ENCODE data around the gene KIAA1217. TPM values are rescaled to one million over a fixed set of nuclear protein-coding genes. Genes with fewer than 3 reads are reported as not detected.
"Not testable (repeated sequence)": the region's sequence is repeated elsewhere in the genome, so short reads cannot be mapped to it uniquely, and the experiment has no call there.

KIAA1217 gene
- total RNA-seq, 1 donor from 2014 or later, result 4.1 TPM

DNA sequence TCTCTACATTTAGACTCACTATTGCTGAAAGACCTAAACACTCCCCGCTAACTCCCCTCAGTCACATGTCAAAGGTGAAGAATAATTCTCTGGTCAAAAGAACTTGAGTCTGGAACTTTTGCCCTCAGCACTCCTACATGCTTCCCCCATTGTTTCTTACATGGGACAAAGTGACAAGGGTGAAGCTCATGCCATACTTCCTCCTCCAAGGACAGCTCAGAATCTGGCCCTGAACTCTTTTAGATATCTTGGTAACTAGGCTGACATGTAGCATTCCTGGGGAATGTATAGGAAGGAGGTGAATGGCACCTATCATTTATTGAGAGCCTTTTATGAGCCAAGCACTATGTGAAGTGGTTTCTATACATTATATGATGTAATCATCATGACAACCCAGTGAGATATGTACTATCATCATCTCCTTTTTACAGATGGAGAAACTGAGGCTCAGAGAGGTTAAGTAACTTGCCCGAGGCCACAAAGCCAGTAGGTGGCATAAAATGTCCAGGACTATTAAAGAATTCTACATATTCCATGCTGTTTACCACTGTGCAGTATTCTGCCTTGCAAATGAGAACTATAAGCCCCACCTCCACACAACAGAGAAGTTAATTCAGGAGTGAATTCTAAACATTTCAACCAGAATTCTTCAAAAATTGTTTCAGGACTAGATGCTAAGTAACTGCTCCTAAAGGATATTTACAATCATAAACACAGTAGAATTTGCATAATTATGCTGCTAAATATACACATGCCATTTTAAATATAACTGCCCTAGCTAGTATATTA is 268.2 kb downstream of the KIAA1217 start:
- FAIRE-seq (no peak), DNase-seq (ENCODE audit: low spot score in 2 of 2) (no peak)

DNA sequence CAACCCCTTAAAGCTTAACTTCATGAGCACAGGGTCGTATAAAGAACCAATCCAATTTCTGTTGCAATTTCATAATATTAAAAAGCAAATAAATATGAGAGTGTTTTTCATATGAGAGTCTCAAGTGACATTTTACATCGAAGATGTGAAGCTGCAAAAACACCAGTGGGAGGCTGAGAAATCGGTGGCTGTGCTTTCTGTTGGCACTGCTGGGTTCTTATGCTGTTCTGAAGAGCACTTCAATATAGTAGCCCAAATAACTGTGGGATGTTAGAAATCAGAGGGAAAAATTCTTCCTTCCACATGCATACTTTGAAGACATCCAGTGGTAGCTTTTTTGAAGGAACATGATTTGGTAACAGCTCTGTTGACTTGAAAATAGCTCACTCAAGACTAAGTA is 269.0 kb downstream of the KIAA1217 start:
- FAIRE-seq (no peak), DNase-seq (ENCODE audit: low spot score in 2 of 2) (no peak)

DNA sequence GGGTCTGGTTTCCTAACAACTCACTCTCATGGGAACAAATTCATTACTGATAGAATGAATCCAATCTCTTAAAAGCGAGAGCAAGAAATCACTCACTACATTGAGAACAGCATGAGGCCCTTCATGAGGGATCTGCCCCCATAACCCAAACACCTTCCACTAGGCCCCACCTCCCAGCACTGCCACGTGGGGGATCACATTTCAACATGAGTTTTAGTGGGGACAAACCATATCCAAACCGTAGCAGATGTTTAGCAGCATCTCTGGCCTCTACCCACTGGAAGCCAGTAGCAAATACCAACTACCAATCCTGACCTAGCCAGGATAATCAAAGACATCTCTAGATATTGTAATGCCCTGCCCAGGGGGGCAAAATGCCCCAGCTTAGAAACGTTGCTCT is 270.9 kb downstream of the KIAA1217 start:
- DNase-seq (ENCODE audit: low spot score in 2 of 2), result no peak
- FAIRE-seq, result no peak

DNA sequence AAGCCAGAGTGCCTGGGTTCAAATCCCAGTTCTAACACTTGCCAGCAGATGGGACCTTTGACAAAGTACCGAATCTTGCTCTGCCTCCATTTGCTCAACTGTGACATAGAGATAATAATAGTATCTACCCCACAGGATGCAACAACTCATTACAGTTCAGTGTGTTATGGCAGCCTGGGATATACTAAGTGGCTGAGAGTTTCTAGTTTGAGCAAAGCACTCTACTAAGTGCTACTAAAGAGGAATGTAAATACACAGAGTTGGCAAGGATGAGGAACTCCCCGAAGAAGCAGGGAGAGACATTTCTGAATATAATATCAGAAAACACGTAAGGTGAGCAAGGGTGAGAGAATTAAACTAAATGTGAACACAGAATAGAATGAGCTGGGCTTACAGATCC is 271.5 kb downstream of the KIAA1217 start:
- FAIRE-seq (no peak), DNase-seq (ENCODE audit: low spot score in 2 of 2) (no peak)

DNA sequence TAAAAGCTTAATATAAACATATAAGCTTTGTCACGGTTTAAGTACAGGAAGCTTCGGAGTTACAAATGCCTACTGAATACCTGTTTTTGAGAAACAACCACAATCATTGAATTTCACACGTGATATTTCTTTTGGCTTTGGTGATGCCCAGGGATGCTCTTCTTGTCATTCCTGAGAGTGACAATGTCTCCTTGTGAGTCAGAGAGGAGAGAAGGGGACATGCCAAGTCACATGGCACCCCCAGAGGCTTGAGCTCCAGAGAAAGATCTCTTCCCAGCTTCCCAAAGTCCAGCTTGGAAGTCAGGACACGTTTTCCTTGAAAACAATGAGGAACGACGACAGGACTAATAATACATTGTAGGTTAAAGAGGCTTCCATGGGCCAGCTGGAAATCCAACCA is 272.3 kb downstream of the KIAA1217 start:
- no peak for FAIRE-seq

DNA sequence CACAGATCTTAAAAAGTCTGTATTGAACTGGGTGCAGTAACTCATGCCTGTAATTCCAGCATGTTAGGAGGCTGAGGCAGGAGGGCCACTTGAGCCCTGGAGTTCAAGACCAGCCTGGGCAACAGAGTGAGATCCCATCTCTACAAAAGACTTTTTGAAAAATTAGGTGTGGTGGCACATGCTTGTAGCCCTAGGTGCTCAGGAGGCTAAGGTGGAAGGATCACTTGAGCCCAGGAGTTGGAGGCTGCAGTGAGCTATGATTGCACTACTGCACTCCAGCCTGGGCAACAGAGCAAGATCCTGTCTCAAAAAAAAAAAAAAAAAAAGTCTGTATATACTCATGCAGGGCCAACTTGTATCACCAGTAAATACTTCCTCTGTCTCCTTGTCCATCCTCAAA is 273.8 kb downstream of the KIAA1217 start:
- not testable (repeated sequence) for FAIRE-seq; DNase-seq (ENCODE audit: low spot score in 2 of 2)

More for the DNA sequence above, 272.3 kb downstream of the KIAA1217 start:
- DNase-seq (ENCODE audit: low spot score in 2 of 2), result no peak

DNA sequence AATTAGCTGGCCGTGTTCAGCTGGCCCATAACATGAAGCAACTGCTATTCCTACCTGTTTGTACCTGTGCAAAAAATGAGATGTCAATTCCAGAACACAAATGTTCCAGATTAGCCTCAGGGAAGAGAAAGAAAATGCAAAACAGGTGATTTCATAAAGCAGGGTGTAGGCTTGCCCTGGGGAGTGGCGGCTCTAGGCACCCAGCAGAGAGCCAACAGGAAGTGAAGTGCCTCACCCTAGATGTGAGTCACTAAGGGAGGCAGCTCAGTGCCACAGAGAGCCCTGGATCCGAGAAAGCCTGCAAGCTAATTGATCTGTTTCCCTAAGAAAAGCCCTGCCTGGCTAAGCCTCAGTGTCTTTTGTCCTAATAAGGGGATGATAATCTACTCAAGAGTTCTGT is 274.8 kb downstream of the KIAA1217 start:
- FAIRE-seq (no peak), DNase-seq (ENCODE audit: low spot score in 2 of 2) (peak in 1 of 2 donors; percentile 12)

DNA sequence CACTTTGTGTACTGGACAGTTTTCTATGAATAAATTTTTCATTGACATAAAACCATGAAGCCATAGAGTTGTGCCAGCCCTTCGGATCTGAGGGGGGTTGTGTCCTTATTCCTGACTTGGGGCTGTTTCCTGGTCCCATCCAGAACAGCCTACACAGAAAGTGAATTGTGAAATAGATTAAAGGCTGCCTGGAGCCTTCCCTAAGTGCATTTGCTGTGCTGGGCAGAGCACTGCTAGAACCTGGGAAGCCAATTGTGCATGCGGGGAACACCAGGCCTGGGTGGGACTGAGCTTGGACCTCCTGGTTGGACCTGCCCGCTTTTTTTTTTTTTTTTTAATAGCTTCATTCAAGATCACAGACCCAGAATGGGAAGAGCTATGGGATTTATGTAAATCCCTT is 275.8 kb downstream of the KIAA1217 start:
- no peak for FAIRE-seq
- no peak for DNase-seq (ENCODE audit: low spot score in 2 of 2)

DNA sequence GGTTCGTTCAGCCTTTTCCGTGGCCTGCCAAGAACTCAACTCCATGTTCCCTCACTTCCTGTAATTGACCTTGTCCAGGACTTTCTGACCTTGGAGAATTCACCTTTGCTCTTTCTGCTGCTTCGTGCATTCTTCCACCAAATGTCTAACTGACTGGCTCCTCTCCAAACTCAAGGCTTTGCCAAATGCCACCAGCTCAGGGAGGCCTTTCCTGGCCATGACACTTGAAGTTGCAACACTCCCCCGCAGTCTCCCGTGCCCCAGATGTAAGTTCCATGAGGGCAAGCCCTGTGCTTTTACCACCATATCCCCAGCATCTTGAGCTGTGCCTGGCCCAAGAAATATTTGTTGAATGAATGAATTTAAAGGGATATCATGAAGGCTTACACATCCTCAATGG is 276.4 kb downstream of the KIAA1217 start:
- DNase-seq (ENCODE audit: low spot score in 2 of 2), result no peak
- FAIRE-seq, result no peak

DNA sequence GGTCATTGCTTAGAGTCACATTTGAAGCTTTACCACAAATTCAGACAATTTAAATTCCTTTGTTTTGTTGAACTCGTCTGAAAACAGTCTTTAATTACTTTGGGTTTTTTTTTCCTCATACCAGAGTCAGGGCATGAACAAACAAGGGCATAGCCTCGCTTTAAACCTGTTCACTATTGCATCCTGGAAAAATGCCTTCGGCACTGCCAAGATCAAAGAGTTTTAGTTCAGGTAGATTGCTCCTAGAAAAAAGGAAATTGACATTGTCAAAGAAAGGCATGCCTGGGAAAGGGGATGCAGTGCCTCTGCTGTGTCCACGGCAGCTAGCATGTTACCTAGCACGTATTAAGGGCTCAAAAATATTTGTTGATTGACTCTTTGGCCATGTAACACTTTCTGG is 279.7 kb downstream of the KIAA1217 start:
- FAIRE-seq (no peak), DNase-seq (ENCODE audit: low spot score in 2 of 2) (no peak)

DNA sequence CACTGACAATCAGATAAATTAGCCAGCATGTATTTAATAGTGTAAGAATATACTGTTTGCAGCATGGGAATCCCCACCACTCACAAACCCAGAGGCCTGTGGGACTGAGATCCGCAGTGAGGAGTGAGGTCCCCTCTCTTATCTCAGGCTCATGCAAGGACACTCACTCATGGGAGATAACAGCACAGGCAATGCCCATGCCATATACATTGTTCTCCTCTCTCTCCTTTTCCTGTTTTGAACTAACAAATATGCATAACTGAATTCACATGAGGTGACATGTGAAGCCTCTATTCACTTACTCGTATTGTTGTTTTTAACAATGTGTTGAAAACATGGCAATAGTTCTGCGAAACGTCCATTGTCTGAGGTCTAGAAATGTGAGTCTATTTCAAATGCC is 284.2 kb downstream of the KIAA1217 start:
- FAIRE-seq (no peak), DNase-seq (ENCODE audit: low spot score in 2 of 2) (no peak)

DNA sequence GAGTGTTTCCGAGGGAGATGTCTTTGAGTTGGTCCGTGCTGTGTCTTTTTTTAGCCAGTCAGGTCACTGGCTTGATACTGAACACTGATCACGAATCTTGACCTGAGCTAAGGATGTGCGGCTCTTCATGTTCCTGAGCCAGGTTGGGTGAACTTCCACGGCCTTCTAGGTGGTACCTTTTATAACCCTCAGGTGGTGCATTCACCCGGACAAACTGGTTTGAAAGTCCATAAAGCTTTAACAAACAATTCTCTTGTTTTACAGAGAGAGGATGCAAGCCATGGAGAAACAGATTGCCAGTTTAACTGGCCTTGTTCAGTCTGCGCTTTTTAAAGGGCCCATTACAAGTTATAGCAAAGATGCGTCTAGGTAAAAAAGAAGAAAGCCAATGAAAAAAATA is 285.3 kb downstream of the KIAA1217 start:
- DNase-seq (ENCODE audit: low spot score in 2 of 2), result no peak
- FAIRE-seq, result no peak

DNA sequence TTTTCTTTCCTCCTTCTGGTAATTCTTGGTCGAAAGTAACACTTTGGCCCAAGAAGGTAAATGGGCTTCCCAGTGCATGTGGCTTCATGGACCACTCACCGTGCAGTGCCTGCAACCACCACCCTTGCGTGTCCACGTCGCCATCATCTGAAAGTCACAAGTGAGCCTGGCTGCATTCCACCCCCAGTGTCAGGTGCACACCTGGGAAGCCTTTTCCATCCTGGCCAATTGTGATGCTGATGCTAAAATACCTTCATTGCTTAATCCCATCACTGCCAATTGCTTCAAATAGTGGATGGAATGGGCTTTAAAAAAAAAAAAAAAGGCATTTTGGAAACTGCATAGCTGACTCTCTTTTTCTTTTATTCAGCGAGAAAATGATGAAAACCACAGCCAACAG is 285.8 kb downstream of the KIAA1217 start:
- DNase-seq (ENCODE audit: low spot score in 2 of 2) (no peak), FAIRE-seq (no peak)

DNA sequence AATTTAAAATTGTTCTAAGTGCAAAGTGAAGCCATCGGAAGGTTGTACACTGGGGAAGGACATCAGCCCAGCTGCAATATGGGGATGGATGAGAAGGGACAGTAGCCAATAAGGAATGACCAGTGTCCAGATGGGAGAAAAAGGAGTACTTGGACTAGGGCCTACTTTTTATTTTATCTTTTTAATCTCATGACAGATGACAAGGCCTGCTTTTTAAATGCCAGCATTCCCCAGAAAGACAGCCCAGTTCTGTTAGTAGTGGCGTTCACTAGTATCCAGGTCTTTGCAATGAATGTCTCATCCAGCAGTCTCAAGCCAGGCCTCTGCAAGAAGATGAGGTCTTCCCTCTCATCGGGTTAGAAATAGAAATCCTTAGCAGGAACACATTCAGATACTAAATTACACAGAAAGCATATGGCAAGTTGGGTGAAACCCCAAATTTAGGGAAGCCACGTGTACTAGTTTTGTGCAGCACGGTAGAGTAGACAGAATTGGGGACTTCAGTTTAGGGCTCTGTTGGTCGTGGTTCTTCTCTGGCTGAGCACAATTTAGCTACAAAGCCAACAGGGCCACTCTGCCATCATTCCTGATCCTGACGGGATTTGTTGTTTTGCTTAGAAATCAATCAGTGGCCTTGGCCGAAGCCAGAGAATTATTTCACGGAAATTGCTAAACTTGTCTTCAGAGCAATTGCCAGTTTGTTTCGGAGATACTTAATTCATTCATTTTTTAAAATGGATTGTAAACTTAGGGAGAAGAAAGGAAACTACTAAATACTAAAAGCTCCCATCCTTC is 286.9 kb downstream of the KIAA1217 start:
- DNase-seq (ENCODE audit: low spot score in 2 of 2) (no peak), FAIRE-seq (no peak)

DNA sequence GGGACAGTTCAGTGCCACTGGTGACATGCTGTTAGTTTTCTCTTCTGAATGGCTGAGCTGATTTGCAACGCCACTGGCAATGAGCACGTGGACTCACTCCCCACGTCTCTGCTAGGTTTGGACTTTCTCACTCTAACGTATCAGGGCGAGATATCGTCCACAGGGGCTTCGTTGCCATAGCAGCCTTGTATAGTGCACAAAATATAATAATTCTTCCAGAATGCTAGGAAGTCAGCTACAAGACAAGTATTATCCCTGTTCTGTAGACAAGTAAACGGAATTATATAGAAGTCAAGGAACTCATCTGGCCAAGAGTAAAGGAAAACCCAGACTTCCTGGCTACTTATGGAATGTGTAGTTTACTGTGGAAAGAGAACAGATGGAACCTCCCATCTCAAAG is 288.0 kb downstream of the KIAA1217 start:
- FAIRE-seq (no peak), DNase-seq (ENCODE audit: low spot score in 2 of 2) (no peak)

DNA sequence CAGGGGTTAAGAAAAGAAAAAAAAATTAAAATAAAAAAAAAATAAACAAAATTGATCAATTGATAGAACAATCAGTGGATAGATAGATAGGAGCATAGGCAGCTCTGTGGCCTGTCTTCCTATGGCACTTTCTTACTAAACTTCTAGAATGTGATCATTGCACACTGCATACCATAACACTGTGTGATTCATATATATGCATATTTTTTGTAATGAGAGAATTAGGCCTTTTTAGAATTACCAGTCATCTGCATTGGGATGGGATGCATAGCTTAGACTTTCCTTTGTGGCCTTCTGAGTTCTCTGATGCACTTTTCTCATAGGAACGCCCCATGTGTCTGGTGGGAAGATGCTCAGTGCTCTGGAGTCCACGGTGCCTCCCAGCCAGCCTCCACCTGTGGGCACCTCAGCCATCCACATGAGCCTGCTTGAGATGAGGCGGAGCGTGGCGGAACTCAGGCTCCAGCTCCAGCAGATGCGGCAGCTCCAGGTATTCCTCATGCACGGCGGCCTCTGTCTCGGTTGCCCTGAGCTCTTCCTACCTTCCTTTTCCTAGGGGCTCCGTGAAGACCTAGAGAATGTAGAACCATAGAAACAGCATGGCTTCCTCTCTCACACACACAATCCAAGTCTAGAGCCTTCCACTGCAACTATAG is 292.2 kb downstream of the KIAA1217 start:
- FAIRE-seq (no peak), DNase-seq (ENCODE audit: low spot score in 2 of 2) (no peak)

DNA sequence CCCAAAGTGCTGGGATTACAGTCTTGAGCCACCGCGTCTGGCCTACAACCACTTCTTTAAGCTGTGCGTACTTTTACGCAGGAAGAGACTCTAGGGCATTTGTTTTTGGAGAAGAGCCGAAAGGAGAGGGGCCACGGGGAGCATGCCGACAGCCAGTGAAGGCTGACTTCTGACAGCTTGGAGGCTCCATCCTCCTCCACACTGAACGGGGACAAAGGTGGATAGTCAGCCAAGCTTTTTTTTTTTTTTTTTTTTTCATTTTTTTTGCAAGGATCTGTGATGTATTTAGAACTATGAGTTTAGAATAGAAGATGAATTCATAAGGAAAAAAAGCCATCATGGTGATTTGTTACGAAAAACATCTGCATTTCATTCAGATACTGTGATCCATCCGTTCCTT is 293.1 kb downstream of the KIAA1217 start:
- DNase-seq (ENCODE audit: low spot score in 2 of 2), result no peak

DNA sequence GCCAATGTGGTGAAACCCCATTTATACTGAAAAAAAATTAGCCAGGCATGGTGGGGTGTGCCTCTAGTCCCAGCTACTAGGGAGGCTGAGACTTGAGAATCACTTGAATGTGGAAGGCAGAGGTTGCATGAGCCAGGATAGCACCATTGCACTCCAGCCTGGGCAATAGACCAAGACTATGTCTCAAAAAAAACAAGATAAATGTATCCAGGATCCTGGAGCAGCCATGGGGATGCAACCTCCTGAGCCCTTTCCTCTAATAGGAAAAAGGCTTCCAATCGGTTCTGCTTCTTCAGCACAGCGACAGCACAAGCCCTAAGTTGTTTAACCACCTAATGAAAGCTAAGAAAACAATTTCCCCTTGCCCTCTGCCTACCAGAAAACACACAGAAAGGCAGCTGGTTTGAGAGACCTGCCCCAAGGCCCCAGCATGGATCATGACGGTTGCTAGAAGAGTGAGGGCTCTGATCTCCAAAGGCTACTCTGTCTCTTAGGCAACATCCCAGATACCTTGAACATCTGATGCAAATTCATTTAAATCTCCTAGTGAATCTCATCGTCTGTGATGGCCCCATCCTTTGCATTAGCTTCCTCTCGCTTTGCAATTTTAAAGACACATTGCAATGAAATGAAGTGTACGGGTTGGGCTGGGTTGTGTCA is 294.0 kb downstream of the KIAA1217 start:
- DNase-seq (ENCODE audit: low spot score in 2 of 2) (no peak), FAIRE-seq (no peak)

More for the DNA sequence above, 293.1 kb downstream of the KIAA1217 start:
- no peak for FAIRE-seq

DNA sequence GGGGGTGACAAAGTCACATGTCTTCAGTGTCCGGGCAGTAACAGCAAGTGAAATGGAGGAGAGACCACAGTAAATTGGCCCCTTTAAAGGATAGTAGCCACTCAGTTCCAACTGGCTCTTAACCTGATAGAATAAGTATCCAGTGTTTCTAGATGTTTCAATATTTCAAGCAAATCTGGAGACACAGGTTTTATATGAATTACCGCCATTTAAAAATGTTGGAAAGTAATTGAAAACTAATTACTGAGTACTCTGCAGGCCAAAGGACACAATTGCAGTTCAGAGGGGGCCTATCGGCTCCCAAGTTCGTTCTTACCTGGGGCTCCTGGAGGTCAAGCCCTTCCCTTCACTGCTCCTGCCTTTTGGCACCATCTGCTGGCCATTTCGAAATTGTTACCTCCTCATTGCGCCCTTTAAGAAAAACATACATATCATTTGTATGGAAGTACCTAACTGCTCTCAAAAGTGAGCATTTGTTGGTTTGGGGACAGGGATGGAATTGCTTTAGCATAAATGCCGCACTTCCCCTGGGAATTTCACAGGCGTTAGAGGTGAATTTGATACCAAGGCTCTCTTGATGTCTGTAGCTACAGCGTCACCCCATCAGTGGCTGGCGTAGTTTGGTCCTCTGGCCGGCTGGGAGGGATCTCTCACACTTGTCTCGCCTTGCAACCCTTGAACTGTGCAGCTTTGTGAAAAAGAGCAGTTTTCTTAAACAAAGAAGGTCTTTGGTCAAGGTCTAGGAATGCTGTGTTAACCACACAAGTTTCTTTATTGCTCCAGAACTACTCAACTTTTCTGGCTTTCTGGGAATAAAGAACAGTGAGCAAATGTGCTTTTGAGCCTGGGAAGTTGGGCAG is 294.8 kb downstream of the KIAA1217 start:
- DNase-seq (ENCODE audit: low spot score in 2 of 2) (no peak), FAIRE-seq (no peak)

DNA sequence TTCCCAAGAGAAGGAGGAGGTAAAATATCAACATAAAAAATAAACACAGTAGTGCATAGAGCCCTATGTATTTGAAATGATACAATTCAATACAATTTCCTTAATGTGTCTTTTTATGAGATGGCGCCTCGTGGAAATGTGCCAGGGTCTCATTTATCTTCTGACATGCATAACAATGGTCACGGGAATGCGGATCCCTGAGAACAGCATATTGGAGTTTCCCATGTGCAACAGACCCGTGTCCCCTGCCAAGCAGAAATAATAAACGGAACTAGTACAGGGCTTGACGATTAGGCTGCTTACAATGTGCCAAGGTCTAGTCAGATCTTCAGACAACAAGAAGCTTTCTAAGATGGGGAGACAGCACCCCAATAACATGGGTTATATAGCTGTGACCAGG is 296.8 kb downstream of the KIAA1217 start:
- no peak for DNase-seq (ENCODE audit: low spot score in 2 of 2)
- FAIRE-seq, result no peak

All from frontal cortex (tissue), 4 donors.